Colonic mucosa (tissue), 4 donors: ENCODE measurements around the gene LNX1. TPM values are rescaled to one million over a fixed set of nuclear protein-coding genes. Genes with fewer than 3 reads are reported as not detected.

Experiments
- DNase-seq: peaks from one replicate; pipeline ENCODE4 v3.0.0-alpha.2; 2020
- H3K27ac ChIP-seq: fragments of 200-600 bp; one replicate; pipeline ENCODE4 v1.8.0; 2021
- H3K27me3 ChIP-seq: fragments of 200-600 bp; one replicate; pipeline ENCODE4 v1.8.0; 2021
- H3K36me3 ChIP-seq: fragments of 200-600 bp; one replicate; pipeline ENCODE4 v1.8.0; 2021
- H3K4me1 ChIP-seq: fragments of 200-600 bp; one replicate; pipeline ENCODE4 v1.8.0; 2021; ENCODE audit warnings: mild to moderate bottlenecking
- H3K4me3 ChIP-seq: fragments of 200-600 bp; one replicate; pipeline ENCODE4 v1.8.0; 2021
- H3K9ac ChIP-seq, 2 donors: one replicate each; pipeline ENCODE4 v1.7.0; 2013; ENCODE audit warnings: control low read depth in 2 of 2, low read depth in 2 of 2, low read length in 2 of 2
- H3K9me3 ChIP-seq: fragments of 200-600 bp; one replicate; pipeline ENCODE4 v1.8.0; 2021
- CTCF ChIP-seq: fragments of 200-600 bp; IDR thresholded peaks from one replicate; pipeline ENCODE4 v1.8.0; 2022; ENCODE audit warnings: antibody characterized with exemption, mild to moderate bottlenecking
- intact Hi-C: fragments of 100-400 bp; cut with DNase I; formaldehyde crosslinking; loops from one replicate; pipeline ENCODE4 v1.14.1; 2022
- total RNA-seq, 2 donors: library from RNA; stranded (reverse); fragmentation: NEBNext Ultra II Directional in 1 of 2; extraction: Animal tissue kit (Norgen Biotek cat#: 25700) in 1 of 2; gene quantifications; one replicate each; pipeline ENCODE4 v1.2.1, GENCODE V29; 2021
- donor health status: healthy.
- donor health status: DM: no; HTN: no; CAD: no.
- donor health status: DM: no; HTN: no; CAD: no.

Gene LNX1
- total RNA-seq, 2 donors from 2014 or later, result 9.7 to 25.0 TPM

GRCh38 chr4:53548662-53549061 is 42.6 kb downstream of the LNX1 start:
- Histone ChIP-seq H3K9me3 (no peaks in the 10 kb centered on the region), H3K36me3 (no peaks in the 10 kb centered on the region), H3K27me3 (no peaks in the 10 kb centered on the region), H3K4me3 (no peak overlapping the region), H3K4me1 (no peaks in the 10 kb centered on the region), H3K27ac (no peak overlapping the region), H3K9ac (no peak overlapping the region)
- no peak for DNase-seq
- intact Hi-C loops, result no loop called here
- no peak for TF ChIP-seq CTCF

- no peaks in the 10 kb centered on the region for H3K9me3 ChIP-seq
- TF ChIP-seq CTCF, result no peak
Observed at GRCh38 chr4:53547983-53548382, 43.3 kb downstream of the LNX1 start.

GRCh38 chr4:53545942-53546581 is 45.2 kb downstream of the LNX1 start:
- H3K9ac ChIP-seq, result no peak overlapping the region
- no peak overlapping the region for H3K27ac ChIP-seq
- no peaks in the 10 kb centered on the region for H3K27me3 ChIP-seq
- H3K4me1 ChIP-seq, result no peaks in the 10 kb centered on the region
- TF ChIP-seq CTCF, result no peak
- no peaks in the 10 kb centered on the region for H3K36me3 ChIP-seq
- intact Hi-C loops, result no loop called here
- no peak overlapping the region for H3K4me3 ChIP-seq
- no peaks in the 10 kb centered on the region for H3K9me3 ChIP-seq
- no peak for DNase-seq

More at GRCh38 chr4:53547983-53548382, 43.3 kb downstream of the LNX1 start:
- H3K27me3 ChIP-seq, result no peaks in the 10 kb centered on the region
- DNase-seq, result no peak
- intact Hi-C loops, result no loop called here
- H3K4me1 ChIP-seq, result no peaks in the 10 kb centered on the region
- no peak overlapping the region for H3K27ac ChIP-seq
- H3K4me3 ChIP-seq, result no peak overlapping the region
- H3K9ac ChIP-seq, result no peak overlapping the region
- H3K36me3 ChIP-seq, result no peaks in the 10 kb centered on the region

DNA sequence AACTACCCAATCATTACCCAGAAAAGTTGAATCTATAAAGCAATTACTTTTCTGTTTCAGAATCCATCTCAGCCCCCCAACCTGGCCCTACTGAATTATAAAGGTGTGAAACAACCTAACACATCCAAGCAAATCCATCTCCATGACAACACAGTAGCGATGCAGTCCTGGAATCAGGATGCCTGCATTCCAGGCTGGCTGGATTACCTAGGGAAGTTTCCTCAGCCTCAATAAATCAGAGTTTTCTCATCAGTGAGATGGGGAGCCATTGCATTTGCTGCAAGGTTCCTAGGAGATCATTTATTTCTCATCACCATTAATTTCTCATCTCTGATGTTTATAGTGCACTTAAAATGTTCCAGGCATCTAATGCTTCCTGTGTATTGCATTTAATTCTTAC is 46.0 kb downstream of the LNX1 start:
- no peak overlapping the region for H3K4me3 ChIP-seq
- TF ChIP-seq CTCF, result no peak
- H3K27me3 ChIP-seq, result no peaks in the 10 kb centered on the region
- no peaks in the 10 kb centered on the region for H3K9me3 ChIP-seq
- no peak for DNase-seq
- H3K27ac ChIP-seq, result no peak overlapping the region
- H3K9ac ChIP-seq, result no peak overlapping the region
- no peaks in the 10 kb centered on the region for H3K4me1 ChIP-seq
- intact Hi-C loops, result no loop called here
- no peaks in the 10 kb centered on the region for H3K36me3 ChIP-seq

DNA sequence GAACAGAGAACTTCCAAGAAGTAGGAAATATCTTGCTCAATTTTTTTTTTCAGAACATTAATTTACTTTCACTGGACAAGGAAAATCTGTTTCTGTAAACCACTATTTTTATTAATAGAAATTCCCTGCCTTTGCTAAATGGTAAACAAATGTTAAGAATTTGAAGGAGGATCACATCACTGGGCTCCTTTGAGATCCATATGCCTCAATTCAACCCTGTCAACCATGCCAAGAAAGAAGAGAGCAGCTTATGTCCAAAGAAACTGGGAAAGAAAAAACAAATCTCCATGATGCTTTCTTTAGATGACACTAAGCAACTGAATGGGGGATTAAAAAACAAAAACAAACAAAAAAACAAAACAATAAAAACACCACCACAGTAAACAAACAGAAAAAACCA is 47.7 kb downstream of the LNX1 start:
- Histone ChIP-seq H3K36me3 (no peaks in the 10 kb centered on the region), H3K9ac (no peak overlapping the region), H3K27me3 (no peaks in the 10 kb centered on the region), H3K4me1 (no peaks in the 10 kb centered on the region), H3K4me3 (no peak overlapping the region), H3K27ac (no peak overlapping the region), H3K9me3 (no peaks in the 10 kb centered on the region)
- no peak for TF ChIP-seq CTCF
- intact Hi-C loops, result no loop called here
- DNase-seq, result no peak
